G401.6 (cell line): ENCODE measurements around the gene FNBP1.
"Not testable (repeated sequence)": the region's sequence is repeated elsewhere in the genome, so short reads cannot be mapped to it uniquely, and the experiment has no call there.

Experiments
- FAIRE-seq: peaks from 2 replicates; lab custom pipeline; 2012; peaks lifted over from hg19 to GRCh38; lab: Jason Lieb, UNC

The FNBP1 gene

DNA sequence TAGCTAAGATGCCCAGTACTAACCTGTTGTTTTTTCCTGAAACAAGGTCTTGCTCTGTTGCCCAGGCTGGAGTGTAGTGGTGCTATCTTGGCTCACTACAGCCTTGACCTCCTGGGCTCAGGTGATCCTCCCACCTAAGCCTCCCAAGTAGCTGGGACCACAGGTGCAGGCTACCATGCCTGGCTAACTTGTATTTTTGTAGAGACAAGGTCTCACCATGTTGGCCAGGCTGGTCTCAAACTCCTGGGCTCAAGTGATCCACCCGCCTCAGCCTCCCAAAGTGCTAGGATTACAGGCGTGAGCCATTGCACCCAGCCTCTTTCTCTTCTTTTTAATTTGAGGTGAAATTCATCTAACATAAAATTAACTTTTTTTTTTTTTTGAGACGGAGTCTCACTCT lies 21.1 kb downstream of the FNBP1 start:
- not testable (repeated sequence) for FAIRE-seq

DNA sequence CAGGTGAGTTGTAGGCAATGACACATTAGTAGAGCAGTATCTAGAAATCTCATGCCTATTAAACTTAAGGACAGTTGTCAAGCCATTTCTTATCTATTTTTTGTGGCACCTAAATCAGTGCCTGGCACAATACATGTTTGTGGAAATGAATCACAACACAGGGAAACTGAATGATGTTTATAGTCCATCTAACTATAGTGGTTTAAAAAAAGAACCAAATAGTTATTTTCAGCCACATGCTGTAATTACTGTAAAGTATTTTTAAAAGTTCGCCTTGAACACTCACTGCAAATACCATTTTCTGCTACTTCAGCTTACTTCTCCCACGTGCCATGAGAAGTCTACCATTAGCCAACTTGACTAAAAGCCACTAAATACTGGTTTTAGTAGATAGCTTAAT lies 21.9 kb downstream of the FNBP1 start:
- FAIRE-seq = no peak

DNA sequence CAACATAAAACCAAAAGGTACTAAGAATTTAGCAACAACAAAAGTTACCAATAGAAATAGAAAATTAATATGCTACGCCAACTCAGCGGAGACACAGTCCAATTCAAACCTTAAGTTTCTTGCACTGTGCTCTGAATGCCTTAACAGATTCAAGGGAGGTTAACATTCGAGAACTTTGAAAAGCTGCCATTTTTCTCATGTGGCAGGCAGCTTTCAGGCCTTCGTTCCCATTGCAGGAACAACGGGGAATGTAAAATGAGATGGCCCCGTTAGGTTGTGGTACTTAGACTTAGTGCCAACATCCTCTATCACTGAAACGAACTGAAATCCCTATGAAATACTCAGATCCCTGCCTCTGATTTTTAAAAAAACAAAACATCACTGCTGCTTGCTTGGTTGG lies 22.4 kb downstream of the FNBP1 start:
- FAIRE-seq = no peak

DNA sequence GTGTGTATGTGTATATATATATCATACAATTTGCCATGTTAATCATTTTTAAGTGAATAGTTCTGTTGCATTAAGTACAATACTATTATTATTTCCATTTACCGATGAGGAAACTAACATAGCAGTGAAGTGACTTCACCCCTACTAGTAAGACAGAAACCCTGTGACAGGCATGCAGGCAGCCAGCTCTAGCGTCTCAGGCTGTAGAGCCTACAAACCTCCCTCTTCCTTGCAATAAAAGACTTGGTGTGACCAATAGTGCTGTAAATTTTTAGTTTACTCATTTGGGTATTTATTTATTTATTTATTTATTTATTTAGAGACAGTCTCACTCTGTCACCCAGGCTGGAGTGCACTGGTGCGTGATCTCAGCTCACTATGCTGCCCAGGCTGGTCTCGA lies 24.7 kb downstream of the FNBP1 start:
- FAIRE-seq = no peak

DNA sequence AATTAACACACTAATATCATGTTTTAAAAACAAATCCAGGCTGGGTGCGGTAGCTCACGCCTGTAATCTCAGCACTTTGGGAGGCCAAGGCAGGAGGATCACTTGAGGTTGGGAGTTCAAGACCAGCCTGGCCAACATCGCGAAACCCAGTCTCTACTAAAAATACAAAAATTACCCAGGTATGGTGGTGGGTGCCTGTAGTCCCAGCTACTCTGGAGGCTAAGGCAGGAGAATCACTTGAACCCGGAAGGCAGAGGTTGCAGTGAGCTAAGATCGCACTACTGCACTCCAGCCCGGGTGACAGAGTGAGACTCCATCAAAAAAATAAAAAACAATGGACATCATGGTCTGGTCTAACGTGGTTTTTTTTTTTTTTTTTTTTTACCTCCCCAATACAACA lies 25.5 kb downstream of the FNBP1 start:
- not testable (repeated sequence) for FAIRE-seq

DNA sequence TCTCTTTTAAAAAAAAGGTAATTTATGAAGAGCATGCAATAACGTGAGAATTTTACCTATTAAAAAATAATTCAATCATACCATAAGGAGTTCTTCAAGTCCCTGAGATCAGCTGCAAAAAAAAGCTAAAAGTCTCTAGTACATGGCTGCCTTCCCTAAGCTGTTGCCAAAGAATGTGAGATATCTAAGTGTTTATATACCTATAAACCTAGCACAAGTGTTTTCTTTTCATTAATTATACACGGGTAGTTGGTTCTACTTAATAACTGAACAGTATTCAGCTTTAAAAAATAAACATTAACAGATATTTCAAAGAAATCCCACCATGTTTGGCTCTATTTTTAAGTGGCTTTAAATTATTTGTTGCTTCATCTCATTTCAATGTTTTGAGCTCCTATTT lies 25.9 kb downstream of the FNBP1 start:
- no peak for FAIRE-seq

DNA sequence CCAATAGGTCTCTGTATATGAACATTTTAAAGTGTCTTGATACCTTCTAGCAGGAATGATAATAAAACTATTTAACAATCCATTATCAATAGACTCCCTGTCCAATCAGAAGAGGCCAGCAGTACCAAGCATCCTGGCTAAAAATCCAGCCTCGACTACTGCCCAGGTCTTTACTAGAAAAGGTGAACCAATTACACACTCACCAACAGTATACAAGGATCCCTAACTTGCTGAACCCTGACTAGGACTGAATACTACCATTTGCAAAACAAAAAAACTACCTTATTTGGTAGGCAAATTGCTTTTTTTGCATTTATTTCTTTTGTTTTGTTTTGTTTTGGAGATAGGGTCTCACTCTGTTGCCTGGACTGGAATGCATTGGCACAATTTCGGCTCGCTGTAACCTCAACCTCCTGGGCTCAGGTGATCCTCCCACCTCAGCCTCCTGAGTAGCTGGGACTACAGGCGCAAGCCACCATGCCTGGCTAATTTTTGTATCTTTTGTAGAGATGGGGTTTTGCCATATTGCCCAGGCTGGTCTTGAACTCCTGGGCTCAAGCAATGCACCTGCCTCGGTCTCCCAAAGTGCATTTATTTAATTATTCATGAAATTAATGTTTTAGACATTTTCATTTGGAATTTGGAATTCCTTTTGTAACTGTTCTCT lies 27.5 kb downstream of the FNBP1 start:
- FAIRE-seq = no peak

DNA sequence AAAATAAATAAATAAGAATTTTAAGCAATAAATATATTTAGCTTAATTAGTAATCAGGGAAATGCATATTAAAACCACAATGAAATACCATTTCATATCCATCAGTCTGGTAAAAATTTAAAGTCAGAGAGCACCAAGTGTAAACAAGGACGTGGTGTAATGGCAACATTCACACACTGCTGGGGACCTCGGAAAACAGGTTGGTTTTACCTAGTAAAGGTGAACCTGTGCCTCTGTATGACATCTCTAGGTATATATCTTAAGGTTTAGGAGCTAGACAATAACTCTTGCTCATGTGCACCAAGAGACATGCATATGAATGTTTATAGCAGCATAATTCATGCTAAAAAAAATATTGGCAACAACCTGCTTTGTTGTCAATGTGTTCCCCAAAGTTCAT lies 29.7 kb downstream of the FNBP1 start:
- FAIRE-seq = no peak

DNA sequence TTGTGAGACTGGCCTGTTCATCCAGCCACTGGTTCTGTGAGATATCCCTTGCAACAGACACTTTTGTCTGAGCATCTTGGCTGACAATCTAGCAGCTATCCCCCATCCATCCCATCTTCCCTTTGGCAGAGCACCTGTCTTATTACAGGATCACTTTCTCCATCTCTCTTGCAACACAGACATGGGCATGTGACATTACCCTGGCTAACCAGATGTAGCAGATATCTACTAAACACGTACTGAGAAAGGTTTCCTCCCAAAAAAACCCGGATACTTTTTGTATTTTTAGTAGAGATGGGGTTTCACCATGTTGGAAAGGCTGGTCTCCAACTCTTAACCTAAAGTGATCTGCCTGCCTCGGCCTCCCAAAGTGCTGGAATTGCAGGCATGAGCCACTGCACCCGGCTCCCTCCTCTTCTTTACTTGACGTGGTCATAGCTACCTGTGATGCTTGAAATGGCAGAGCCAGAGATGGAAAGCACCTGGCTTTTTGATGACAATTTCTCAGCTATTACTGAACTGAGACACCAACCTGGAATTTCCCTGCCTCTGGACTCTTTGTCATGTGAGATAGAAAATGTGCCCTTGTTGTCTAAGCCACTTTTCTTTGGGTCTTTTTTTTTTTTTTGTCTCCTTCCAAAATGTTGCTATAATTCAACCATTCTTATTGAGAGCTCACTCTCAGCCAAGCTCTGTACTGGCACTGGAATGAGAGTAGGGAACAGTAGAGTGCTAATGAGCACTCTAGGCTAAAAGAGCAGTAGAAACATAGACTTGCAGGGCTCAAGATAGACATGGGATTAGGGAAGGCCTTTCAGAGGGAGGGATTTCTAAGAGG lies 32.6 kb downstream of the FNBP1 start:
- no peak for FAIRE-seq

DNA sequence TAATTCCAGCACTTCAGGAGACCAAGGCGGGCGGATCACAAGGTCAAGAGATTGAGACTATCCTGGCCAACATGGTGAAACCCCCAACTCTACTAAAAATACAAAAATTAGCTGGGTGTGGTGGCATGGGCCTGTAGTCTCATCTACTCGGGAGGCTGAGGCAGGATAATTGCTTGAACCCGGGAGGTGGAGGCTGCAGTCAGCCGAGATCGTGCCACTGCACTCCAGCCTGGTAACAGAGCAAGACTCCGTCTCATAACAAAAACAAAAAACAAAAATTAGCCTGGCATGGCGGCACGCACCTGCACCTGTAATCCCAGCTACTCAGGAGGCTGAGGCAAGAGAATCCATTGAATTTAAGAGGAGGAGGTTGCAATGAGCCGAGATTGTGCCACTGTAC lies 33.4 kb downstream of the FNBP1 start:
- not testable (repeated sequence) for FAIRE-seq

DNA sequence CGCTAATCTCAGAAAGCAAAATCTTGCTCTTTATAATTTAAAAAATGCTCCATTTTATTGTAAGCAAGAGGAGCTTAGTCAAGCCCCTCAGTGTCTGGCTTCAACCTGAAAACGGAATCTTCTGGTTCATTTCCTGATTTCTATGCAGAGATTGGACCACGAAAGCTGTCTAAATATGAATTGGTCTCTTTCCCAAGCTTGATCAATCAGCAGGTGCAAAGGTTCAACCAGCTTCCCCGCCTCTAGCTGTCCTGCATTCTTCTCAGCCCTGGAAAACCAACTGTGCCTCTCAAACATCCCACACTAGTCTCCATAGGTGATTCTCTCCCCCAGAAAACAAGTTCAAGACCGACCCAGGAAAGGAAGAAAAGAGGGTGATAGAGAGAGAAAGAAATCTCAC lies 34.5 kb downstream of the FNBP1 start:
- no peak for FAIRE-seq

DNA sequence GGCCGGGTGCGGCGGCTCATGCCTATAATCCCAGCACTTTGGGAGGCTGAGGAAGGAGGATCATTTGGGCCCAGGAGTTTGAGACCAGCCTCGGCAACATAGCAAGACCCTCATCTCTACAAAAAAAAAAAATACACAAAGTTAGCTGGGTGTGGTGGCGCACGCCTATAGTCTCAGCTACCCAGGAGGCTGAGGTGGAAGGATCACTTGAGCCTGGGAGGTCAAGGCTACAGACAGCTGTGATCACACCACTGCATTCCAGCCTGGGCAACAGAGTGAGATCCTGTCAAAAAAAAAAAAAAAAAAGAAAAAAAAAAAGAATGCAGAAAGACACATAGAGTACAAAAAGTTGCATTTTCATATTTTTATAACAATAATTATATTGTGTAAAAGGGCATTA lies 36.0 kb downstream of the FNBP1 start:
- FAIRE-seq = not testable (repeated sequence)

DNA sequence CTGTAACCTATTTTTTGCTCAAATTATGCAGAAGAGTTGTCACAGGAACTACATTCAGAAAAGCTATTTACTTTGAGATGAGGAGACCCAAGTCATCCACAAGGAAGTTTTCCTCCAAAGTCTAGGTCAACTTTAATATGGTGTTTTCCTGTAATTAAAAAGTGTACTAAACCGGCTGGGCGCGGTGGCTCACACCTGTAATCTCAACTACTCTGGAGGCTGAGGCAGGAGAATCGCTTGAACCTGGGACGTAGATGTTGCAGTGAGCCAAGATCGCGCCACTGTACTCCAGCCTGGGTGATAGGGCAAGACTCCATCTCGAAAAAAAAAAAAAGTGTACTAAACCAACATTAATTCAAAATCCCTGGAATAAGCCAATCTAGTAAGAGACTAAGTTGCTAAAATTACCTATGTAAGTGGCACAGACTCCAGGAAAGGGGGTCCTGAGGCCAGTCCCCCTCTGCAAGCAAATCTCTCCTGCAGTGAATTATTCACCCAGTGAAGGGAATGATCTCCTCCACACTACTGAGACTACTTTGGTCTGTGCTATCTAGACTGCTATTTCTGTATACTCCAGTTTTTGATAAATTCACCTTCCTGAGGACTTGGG lies 38.9 kb downstream of the FNBP1 start:
- no peak for FAIRE-seq

DNA sequence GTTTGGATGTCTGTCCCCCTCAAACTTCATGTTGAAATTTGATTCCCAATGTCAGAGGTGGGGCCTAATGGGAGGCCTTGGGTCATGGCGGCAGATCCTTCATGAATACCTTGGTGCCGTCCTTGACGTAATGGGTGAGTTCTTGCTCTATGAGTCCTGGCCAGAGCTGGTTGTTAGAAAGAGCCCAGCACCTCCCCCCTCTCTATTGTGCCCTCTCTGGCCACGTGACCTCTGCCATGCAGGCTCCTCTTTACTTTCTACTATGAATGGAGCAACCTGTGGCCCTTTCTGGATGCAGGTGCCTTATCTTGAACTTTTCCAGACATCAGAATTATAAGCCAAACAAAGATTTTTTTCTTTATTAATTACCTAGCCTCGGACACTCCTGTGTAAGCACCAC lies 40.7 kb downstream of the FNBP1 start:
- no peak for FAIRE-seq

DNA sequence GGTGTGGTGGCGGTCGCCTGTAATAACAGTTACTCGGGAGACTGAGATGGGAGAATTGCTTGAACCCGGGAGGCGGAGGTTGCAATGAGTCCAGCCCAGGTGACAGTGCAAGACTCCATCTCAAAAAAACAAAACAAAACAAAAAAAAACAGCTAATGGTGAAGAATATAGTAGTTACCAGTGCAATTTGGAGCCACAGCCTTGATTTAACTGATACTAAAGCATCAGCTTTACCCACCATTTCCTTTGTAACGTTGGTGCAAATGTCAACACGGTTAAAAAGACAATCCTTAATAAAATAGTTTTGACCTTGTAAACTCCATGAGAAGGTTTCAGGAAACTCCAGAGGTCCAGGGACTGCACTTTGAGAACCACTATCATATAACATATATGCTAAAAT lies 41.8 kb downstream of the FNBP1 start:
- no peak for FAIRE-seq

DNA sequence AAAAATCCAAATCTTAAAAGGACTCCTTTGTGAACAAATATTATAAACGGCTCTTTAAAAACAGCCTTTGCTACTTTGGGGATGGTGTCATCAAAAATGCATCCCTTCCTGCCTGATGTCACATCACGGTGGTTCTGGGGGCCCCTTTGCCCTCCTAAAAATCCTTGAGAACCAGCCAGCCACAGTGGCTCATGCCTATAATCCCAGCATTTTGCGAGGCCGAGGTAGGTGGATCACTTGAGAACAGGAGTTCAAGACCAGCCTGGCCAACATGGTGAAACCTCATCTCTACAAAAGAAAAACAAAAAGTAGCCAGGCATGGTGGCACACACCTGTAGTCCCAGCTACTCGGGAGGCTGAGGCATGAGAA lies 43.9 kb downstream of the FNBP1 start:
- no peak for FAIRE-seq

DNA sequence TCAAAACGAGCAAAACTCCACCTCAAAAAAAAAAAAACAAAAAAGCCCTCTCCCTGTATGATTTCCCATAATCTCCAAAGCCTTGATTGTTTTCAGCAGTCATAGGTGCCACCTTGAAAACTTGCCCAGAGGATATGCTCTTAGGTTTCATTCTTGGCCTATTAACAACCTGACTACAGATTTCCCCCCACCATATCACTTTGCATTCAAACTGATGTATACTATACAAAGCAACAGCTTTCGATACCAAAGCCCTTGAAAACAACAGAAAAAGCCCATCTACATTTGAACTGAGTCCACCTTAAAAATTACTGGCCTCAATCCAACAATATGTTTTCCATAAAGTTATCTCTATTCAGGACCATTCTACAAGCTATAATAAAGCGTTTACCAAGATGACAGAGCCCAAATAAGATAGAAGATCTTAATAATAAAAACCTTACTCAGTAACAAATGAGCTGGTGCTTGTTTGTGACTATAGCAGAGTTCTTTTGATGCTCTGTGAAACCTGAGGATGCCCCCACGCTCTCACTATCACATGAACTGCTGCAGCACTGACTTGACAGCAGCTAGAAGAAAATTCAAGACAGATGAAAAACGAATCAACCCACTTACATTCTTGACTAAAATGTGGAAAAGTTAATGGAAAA lies 44.4 kb downstream of the FNBP1 start:
- FAIRE-seq = no peak

DNA sequence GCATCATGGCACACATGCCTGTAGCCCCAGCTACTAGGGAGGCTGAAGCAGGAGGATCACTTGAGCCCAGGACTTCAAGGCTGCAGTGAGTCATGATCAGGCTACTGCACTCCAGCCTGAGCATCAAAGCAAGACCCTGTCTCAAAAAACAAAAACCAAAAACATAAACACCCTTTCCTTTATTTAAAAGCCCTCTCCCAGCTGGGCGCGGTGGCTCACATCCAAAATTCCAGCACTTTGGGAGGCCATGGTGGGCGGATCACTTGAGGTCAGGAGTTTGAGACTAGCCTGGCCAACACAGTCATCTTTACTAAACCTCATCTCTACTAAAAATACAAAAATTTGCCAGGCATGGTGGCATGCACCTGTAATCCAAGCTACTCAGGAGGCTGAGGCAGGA lies 45.3 kb downstream of the FNBP1 start:
- not testable (repeated sequence) for FAIRE-seq

DNA sequence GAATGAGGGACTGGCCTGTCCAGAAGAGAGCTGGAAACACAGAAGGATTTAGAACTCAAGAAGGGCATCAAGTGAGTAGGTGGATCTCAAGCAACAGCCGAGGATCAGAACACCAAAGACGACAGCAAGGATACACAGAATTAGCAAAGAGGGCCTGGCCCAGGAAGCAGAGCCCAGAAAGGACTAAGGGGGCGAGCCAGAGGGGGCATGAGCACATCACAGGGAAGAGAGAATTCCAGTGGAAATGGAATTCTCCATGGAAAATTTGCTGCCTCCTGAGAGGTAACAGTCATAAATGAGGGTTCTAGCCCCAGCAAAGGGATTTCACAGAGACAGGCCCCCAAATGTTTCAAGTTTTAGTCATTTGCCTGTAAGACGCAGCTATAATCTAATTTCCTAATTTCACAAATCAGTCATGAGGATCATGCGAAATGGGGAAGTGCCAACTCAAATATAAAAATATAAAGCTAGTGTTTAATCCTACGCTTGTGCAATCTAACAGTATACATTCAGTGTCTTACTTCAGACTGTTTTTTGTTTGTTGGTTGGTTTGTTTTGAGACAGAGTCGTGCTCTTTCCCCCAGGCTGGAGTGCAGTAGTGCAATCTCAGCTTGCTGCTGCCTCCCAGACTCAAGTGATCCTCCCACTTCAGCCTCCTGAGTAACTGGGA lies 46.7 kb downstream of the FNBP1 start:
- FAIRE-seq = no peak

DNA sequence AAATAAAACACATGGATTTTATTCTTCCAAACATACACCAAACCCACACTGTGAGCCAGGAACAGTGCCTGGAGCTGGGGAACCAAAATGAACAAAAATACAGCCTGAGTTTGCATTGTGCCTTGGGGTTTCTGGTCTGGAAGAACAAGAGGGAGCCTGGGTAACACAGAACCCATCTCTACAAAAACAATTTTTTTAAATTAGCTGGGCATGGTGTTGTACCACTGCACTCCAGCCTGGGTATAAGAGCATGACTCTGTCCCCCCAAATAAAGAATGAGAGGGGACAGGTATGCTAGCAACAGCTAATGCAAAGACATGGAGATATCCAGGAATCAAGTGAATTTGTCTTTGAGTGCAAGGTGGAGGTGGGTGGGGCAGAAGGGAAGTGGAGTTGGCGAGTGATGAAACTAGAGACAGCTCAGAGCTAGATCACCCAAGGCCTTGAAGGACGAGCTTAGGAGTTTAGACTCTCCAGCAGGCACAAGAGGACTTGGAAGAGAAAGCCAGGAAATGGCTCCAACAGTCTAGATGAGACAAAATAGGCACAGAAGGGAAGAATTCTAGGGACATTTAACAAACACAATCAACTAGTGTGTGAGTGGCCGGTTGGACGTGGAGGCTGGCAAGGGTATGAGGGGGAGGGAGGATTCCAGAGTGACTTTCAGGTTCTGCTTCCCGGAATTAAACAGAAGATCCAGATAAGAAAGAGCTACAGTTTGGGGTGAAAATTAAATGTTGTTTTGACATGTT lies 47.4 kb downstream of the FNBP1 start:
- no peak for FAIRE-seq

DNA sequence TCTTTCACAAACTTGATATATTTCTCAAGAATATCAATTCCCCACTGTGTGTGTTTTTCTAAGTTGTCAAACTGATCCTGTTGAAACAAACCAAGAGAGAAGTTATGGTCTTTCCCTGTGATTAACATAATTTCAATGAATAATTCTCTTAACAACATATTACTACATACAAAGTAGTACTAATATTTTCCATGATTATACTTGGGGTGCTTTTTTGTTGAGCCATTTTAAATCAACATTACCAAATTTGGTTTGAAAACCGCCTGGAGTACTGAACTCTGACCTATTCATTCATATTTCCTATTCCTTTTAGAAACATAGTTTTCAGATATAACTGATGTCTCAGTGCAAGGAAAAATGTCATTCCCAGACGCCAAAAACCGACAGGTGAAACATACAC lies 48.1 kb downstream of the FNBP1 start:
- FAIRE-seq = no peak

DNA sequence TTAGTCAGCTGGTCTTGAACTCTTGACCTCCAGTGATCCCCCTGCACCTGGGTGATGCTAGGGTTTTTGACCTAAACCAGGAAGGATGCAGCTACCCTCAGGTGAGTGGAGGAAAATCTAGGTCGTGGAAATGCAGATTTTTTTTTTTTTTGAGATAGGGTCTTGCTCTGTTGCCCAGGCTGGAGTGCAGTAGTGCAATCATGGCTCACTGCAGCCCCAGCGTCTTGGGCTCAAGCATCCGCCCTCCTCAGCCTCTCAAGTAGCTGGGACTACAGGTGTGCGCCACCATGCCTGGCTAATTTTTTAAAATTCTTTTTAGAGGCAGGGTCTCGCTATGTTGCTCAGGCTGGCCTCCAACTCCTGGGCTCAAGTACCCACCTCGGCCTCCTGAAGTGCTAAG lies 51.9 kb downstream of the FNBP1 start:
- not testable (repeated sequence) for FAIRE-seq
